ENCODE measurements around the gene SHOC1.

SHOC1 gene

GRCh38 chr9:111825468-111826145 lies 30.9 kb upstream of the SHOC1 start:
- Histone ChIP-seq H3K9ac (ENCODE audit: low read length) (no peak overlapping the region), H3K79me2 (ENCODE audit: insufficient read depth, low read length) (no peaks in the 10 kb centered on the region), H3K27ac (ENCODE audit: low read depth, low read length, poor library complexity, severe bottlenecking) (no peak overlapping the region), H3K36me3 (ENCODE audit: insufficient read depth, low read length) (no peaks in the 10 kb centered on the region), H2AFZ (ENCODE audit: low read length) (no peak overlapping the region), H3K9me3 (ENCODE audit: low read length) (no peaks in the 10 kb centered on the region), H3F3A (ENCODE audit: insufficient read depth, low read length) (no peaks in the 10 kb centered on the region), H3K4me3 (ENCODE audit: low read depth, low read length, poor library complexity, severe bottlenecking) (no peak overlapping the region), H3K9me2 (ENCODE audit: low read depth, low read length) (no peaks in the 10 kb centered on the region), H3K4me2 (ENCODE audit: low read length) (no peak overlapping the region), H3K4me1 (ENCODE audit: insufficient read depth, low read length, severe bottlenecking) (no peaks in the 10 kb centered on the region), H3K27me3 (ENCODE audit: insufficient read depth, low read length) (no peaks in the 10 kb centered on the region), H4K20me1 (ENCODE audit: insufficient read depth, low read length) (no peaks in the 10 kb centered on the region)
- TF ChIP-seq CTCF (IDR thresholded peaks at IDR 0.05; ENCODE audit: low read length) (no peak), EZH2 (IDR thresholded peaks at IDR 0.05; ENCODE audit: borderline replicate concordance, low read length) (no peak)

- no peak overlapping the region for H3K9ac ChIP-seq (ENCODE audit: low read length)
- H3K27ac ChIP-seq (ENCODE audit: low read depth, low read length, poor library complexity, severe bottlenecking) = no peak overlapping the region
- no peaks in the 10 kb centered on the region for H4K20me1 ChIP-seq (ENCODE audit: insufficient read depth, low read length)
- no peak overlapping the region for H3K4me2 ChIP-seq (ENCODE audit: low read length)
- no peaks in the 10 kb centered on the region for H3K36me3 ChIP-seq (ENCODE audit: insufficient read depth, low read length)
- H3K79me2 ChIP-seq (ENCODE audit: insufficient read depth, low read length) = no peaks in the 10 kb centered on the region
- no peak overlapping the region for H3K4me3 ChIP-seq (ENCODE audit: low read depth, low read length, poor library complexity, severe bottlenecking)
- H2AFZ ChIP-seq (ENCODE audit: low read length) = no peak overlapping the region
- no peaks in the 10 kb centered on the region for H3K9me3 ChIP-seq (ENCODE audit: low read length)
- no peaks in the 10 kb centered on the region for H3K9me2 ChIP-seq (ENCODE audit: low read depth, low read length)
- no peaks in the 10 kb centered on the region for H3K27me3 ChIP-seq (ENCODE audit: insufficient read depth, low read length)
- TF ChIP-seq CTCF (IDR thresholded peaks at IDR 0.05; ENCODE audit: low read length) (no peak), EZH2 (IDR thresholded peaks at IDR 0.05; ENCODE audit: borderline replicate concordance, low read length) (no peak)
- no peaks in the 10 kb centered on the region for H3F3A ChIP-seq (ENCODE audit: insufficient read depth, low read length)
- no peaks in the 10 kb centered on the region for H3K4me1 ChIP-seq (ENCODE audit: insufficient read depth, low read length, severe bottlenecking)
Observed at GRCh38 chr9:111821006-111821528, 26.3 kb upstream of the SHOC1 start.

- TF ChIP-seq EZH2 (IDR thresholded peaks at IDR 0.05; ENCODE audit: borderline replicate concordance, low read length) (no peak), CTCF (IDR thresholded peaks at IDR 0.05; ENCODE audit: low read length) (no peak)
- H3K36me3 ChIP-seq (ENCODE audit: insufficient read depth, low read length) = no peaks in the 10 kb centered on the region
- H3K27ac ChIP-seq (ENCODE audit: low read depth, low read length, poor library complexity, severe bottlenecking) = no peak overlapping the region
- H3K9me3 ChIP-seq (ENCODE audit: low read length) = no peaks in the 10 kb centered on the region
- H3K9me2 ChIP-seq (ENCODE audit: low read depth, low read length) = no peaks in the 10 kb centered on the region
- H3F3A ChIP-seq (ENCODE audit: insufficient read depth, low read length) = no peaks in the 10 kb centered on the region
- no peak overlapping the region for H3K9ac ChIP-seq (ENCODE audit: low read length)
- no peaks in the 10 kb centered on the region for H3K79me2 ChIP-seq (ENCODE audit: insufficient read depth, low read length)
- H3K4me2 ChIP-seq (ENCODE audit: low read length) = no peak overlapping the region
- no peak overlapping the region for H3K4me3 ChIP-seq (ENCODE audit: low read depth, low read length, poor library complexity, severe bottlenecking)
- H4K20me1 ChIP-seq (ENCODE audit: insufficient read depth, low read length) = no peaks in the 10 kb centered on the region
- no peaks in the 10 kb centered on the region for H3K27me3 ChIP-seq (ENCODE audit: insufficient read depth, low read length)
- no peak overlapping the region for H2AFZ ChIP-seq (ENCODE audit: low read length)
- no peaks in the 10 kb centered on the region for H3K4me1 ChIP-seq (ENCODE audit: insufficient read depth, low read length, severe bottlenecking)
Observed at GRCh38 chr9:111819360-111819759, 24.6 kb upstream of the SHOC1 start.
